GM18858 (cell line): ENCODE data around the gene ZGPAT.
"Not testable (repeated sequence)": the region's sequence is repeated elsewhere in the genome, so short reads cannot be mapped to it uniquely, and the experiment has no call there.

Experiments used
- ATAC-seq: cut with Tn5 transposase; IDR thresholded peaks from one replicate; pipeline ENCODE4 v1.9.1; 2021; ENCODE audit not compliant: unreplicated experiment

Gene ZGPAT

GRCh38 chr20:63702751-63703470 is 4.9 kb upstream of the ZGPAT start:
- ATAC-seq = no peak

DNA sequence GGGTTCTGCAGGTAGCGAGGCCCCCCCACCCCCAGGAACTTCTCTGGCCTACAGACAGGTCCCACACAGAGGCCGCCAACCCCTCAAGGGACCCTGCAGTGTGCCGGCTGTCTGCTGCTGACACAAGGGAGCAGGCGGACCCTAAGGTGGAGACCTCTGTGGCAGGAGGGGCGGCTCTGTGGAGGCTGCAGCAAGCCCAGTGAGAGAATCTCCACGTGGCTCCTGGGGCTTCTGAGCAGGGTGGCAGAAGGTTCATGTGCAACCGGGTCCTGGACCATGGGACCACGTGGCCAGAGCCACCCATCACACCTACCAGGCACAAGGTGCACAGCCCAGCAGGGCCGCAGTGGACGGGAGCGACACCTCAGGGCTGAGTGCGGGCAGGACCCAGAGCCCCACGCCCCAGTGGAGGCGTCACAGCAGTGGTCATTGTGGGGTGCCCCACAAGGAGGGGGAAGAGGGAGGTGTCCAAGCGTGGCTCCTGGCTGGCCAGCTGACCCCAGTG is 4.3 kb upstream of the ZGPAT start:
- ATAC-seq = no peak

DNA sequence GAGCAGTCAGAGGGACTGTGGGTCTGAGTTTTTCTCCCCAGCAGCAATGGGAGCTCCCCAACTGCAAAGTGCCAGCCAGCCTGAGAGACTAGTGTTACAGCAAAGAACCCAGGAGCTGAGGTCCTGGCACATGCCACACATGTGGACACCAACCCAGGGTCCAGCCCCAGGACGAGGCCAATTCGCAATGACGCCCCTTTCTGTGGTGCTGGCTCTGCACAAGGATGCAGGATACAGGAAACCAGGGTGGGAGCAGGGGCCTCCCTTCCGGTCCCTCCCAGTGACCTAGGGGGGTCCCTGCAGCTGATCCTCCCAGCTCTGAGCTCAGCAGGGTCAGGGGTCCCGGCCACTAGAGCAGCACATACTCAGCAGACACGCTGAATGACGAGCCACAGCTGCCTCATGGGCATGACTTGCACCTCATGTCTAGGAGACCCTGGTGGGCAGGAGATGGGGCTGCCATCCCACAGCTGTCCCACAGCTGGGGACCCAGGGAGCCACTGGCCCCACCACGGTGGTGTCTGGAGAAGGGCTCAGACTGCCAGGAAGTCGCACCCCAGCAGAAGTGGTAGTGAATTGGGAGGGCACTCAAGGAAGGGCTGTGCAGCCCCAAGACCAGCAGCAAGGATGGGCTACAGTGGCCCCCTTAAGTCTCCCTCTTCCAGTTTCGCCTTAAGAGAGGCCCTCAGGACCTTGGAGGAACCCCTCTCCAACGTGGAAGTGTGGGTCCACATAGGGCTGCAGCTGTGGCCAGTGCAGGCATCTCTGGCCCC is 3.7 kb upstream of the ZGPAT start:
- ATAC-seq = no peak

DNA sequence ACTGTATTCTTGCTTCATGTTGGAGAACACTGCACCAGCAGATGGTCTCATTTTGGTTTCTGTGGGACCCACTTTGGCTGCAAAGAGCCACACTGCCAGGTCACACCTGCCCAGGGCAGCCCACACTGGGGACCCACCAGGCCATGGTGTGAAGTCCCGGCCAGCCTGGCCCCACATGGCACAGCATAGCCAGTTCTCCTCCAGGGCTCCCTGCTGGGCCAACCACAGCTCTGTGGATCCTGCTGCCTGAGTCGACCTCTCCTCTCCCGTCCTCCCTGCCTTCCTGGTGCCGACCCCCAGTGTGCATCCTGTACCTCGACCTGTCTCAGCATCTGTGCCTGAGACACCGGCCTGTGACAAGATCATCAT is 3.1 kb upstream of the ZGPAT start:
- ATAC-seq = no peak

DNA sequence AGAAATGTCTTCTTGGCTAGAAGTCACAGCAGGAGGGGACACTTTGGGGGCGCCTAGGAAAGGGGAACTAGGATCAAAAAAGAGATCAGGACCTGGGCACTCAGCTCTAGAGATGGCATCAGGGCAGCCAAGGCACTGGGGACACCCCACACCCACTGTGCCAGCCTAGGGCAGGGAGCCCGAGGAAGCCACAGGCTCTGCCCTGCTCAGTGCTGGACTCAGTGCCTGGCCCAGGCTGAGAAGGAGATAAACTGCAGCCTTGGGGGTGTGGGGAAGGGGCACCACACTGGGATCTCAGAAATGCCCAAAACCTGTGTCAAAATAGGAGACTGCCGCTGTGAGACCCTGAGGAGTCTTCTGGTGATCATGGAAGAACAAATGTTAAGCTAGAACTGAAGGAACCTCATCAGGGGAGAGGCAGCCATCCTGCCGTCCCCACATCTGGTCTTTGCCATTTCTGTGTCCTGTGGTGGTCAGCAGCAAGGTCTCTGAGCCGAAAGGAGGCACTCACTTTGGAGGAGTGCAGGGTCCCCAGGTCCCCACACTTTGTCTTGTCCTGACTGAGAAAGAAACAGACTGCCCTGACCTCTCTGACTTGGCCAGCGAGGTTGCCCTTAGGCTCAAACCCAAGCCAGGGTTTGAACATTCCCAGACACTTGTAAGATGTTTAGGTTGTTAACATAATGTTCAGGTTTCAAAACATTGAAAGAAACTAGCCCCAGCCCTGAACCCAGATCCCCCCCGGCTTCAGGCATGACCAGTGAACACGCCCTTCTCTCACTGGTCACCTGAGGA is 2.4 kb upstream of the ZGPAT start:
- no peak for ATAC-seq

DNA sequence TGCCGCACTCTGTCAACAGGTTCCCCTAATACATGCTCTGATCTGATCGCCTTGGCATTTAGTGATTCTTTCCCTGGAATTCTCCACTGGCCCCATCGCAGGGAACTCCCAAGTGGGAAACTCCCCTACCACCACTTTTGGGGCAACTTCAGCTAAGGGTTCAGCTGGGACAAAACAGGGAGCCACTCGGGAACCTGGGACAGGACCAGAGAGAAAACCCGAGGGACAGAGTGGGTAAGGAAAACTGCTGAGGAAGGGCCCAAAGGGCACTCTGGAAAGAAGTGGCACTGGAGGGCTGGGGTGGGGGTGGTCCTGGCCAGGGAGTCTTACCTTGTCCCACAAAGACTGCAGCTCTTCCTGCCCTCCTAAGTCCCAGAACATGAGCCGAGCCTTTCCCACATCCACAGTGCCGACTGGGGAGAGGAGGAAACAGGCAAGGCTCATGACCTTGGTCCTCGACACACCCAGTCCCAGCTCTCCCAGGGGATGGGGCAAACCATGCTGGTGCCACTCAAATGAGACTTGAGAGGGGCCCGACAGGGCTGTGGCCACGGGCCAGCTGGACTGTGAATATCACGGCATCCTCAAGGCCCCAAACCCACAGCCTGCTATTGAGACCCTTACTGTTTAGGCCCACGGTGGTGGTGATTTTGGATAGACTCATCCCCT is 1.7 kb upstream of the ZGPAT start:
- ATAC-seq = no peak

DNA sequence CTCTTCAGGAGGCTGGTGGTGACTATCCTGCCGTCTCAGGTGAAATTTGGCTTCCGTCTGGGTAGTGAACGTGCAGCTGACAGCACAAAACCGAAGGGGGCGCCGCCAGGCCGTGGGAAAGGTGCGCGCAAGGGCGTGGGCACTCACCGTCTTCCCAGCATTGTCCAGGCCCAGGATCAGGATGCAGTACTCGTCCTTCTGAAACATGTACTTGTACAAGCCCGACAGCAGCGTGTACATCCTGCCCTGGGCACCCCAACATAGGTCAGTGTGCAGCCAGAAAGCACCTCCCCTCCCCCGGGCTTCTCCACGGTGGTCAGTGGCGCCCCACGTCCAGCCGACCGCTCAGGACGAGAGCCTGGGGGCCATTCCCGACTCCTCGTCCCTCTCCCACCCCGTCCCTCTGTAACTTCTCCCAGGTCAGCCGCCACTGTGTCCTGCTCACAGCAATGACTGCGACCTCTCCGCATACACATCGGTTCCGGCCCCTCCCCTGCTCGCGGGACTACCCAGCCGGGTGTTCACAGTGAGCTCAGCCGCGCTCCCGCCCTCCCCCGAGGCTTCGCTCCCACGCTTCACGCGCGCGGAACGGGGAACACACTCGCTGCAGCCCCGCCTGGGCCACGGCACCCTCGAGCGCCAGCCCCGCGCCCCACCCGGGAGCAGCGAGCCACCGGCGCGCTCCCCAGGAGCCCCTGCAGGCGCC is 834 bp upstream of the ZGPAT start:
- ATAC-seq = no peak

- ATAC-seq = no peak
These were observed 686 bp downstream of the ZGPAT start for GRCh38 chr20:63708301-63709148.

GRCh38 chr20:63709149-63709527 is 1.3 kb downstream of the ZGPAT start:
- no peak for ATAC-seq

DNA sequence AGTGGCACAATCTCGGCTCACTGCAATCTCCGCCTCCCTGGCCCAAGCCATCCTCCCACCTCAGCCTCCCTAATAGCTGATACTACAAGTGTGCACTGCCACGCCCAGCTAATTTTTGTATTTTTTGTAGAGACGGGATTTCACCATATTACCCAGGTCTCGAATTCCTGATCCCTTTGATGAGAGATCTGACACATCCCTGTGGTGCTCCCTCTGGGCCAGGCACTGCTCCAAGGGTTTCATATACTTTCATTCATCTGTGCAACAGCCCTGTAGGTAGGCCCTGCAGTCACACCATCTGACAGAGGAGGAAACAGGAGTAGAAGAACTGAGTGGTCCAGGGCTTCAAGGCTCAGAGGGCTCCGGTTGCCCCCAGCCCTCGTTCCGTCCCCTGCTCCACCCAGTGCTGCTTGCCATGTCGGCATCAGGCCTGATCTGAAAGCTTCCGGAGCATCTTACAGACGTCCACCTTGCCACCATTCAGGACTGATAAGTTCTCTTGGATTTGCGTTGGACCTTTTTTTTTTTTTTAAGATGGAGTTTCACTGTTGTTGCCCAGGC is 3.3 kb downstream of the ZGPAT start:
- ATAC-seq = no peak

DNA sequence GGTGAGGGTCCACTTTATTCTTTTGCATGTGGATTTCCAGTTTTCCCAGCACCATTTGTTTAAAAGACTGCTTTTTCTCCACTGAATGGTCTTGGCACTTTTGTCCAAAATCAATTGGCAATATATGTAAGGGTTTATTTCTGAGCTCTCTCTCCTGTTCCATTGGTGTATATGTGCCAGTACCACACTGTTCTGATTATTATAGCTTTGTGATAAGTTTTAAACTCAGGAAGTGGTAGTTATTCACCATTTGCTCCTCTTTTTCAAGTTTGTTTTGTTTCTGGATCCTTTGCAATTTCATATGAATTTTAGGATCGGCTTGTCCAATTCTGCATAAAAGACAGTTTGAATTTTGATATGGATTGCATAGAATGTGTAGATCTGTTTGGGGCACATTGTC is 4.4 kb downstream of the ZGPAT start:
- ATAC-seq = no peak

- no peak for ATAC-seq
These were observed 7.0 kb downstream of the ZGPAT start for GRCh38 chr20:63714858-63715257.

DNA sequence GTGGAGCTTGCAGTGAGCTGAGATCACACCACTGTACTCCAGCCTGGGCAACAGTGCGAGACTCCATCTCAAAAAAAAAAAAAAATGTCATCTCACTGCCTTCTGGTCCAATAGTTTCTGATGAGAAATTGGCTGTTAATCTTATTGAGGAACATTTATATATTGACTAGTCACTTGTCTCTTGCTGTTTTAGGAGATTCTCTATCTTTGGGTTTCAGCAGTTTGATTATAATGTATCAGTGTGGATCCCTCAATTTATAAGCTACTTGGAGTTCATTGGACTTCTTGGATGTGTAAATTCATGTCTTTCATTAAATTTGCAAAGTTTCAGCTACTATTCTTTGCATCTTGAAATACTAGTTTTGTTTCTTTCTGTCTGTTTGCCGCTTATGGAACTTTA is 11.2 kb downstream of the ZGPAT start:
- no peak for ATAC-seq

- ATAC-seq = not testable (repeated sequence)
These were observed 15.3 kb downstream of the ZGPAT start for GRCh38 chr20:63722967-63723622.

DNA sequence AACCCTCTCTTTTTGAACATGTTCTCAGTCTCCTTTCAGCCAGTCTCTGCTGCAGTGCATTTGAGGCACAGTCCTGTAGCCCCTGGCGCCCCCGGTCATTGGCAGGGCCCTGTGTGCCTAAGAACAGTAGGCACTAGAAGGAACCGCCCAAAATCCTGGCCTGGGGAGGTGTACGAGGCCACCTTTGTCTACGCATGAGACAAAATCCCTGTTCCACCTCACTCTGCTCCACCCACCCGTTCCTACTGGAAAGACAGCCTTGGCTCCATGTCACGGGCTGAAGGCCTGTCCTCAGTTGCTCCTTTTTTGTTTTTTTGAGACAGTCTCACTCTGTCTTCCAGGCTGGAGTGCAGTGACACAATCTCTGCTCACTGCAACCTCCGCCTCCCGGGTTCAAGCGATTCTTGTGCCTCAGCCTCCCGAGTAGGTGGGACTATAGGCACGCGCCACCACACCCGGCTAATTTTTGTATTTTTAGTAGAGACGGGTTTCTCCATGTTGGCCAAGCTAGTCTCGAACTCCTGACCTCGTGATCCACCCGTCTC is 22.4 kb downstream of the ZGPAT start:
- ATAC-seq = not testable (repeated sequence)

GRCh38 chr20:63731410-63731809 is 23.6 kb downstream of the ZGPAT start:
- ATAC-seq = no peak

- no peak for ATAC-seq
These were observed 24.6 kb downstream of the ZGPAT start for GRCh38 chr20:63732118-63733095.
